ENCODE results near the gene OR6X1. TPM values are rescaled to one million over a fixed set of nuclear protein-coding genes. Genes with fewer than 3 reads are reported as not detected.
A peak's percentile ranks its signal among the peaks of the same experiment; 100 is the strongest.

OR6X1 gene
- total and polyA plus RNA-seq, 2 of the 8 experiments (the other 6 are each of a cell fraction or from before 2014, with no cell fraction given), result not detected

- Histone ChIP-seq H3K9ac (replicated peaks in 1 of 4; ENCODE audit: extremely low read depth in 1 of 4, low read depth in 3 of 4, low read length in 3 of 4) (peak overlapping the region in 3 of 4 experiments; percentile 35 to 78 (median 43); a peak in 4 of 7 replicates), H3K18ac (ENCODE audit: extremely low read depth, low read length) (peak overlapping the region; percentile 63; the same call in 1 of the 2 replicates), H4K8ac (ENCODE audit: extremely low read depth, insufficient read depth, low read length) (no peak overlapping the region), H4K5ac (ENCODE audit: insufficient read length, low read depth, low read length) (peak overlapping the region; percentile 64), H2BK12ac (ENCODE audit: low read depth, low read length) (no peak overlapping the region), H2AFZ (ENCODE audit: low read length) (no peak overlapping the region), H3K4ac (replicated peaks; ENCODE audit: insufficient read length, low read depth, low read length) (no peak overlapping the region), H3K4me2 (ENCODE audit: insufficient read depth in 1 of 2, low read depth in 2 of 2, low read length in 2 of 2) (peak overlapping the region; percentile 76 to 84), H3K36me3 (ENCODE audit: control insufficient read depth in 2 of 4, insufficient read depth in 4 of 4, low read length in 3 of 4) (peaks cover 10 to 30% (median 26%) of the 10 kb centered on the region in 4 experiments), H3K79me1 (ENCODE audit: low read depth, low read length) (0 out of 2 replicates have a peak, but pooled peaks cover 2% of the 10 kb centered on the region), H2AK5ac (ENCODE audit: low read depth, low read length) (no peak overlapping the region), H4K20me1 (replicated peaks in 1 of 2; ENCODE audit: control insufficient read depth in 1 of 2, insufficient read depth in 2 of 2, low read length in 2 of 2) (peaks cover 0 to 1% of the 10 kb centered on the region in 2 experiments), H3K4me3 (ENCODE audit: extremely low read depth in 1 of 4, insufficient read depth in 2 of 4, low read depth in 3 of 4, low read length in 4 of 4) (peak overlapping the region; percentile 82 to 95 (median 89)), H3K27ac (ENCODE audit: low read depth, low read length) (peak overlapping the region; percentile 56), H2BK20ac (ENCODE audit: low read length) (no peak overlapping the region), H3K23ac (ENCODE audit: insufficient read length) (no peak overlapping the region), H3K27me3 (replicated peaks in 1 of 4; ENCODE audit: control insufficient read depth in 3 of 4, extremely low read depth in 1 of 4, insufficient read depth in 3 of 4, low read length in 3 of 4) (no peaks in the 10 kb centered on the region), H2BK5ac (ENCODE audit: low read depth, low read length) (peak overlapping the region; percentile 81; the same call in 1 of the 2 replicates), H2BK15ac (ENCODE audit: low read length) (no peak overlapping the region), H3K79me2 (ENCODE audit: control insufficient read depth in 1 of 2, insufficient read depth in 2 of 2, low read length in 2 of 2) (peaks cover 30 to 41% of the 10 kb centered on the region in 2 experiments), H3K14ac (ENCODE audit: insufficient read length) (no peak overlapping the region), H3K23me2 (ENCODE audit: low read depth, low read length) (peaks cover 11% of the 10 kb centered on the region), H3K9me3 (ENCODE audit: insufficient read depth in 2 of 2, low read depth in 1 of 2, low read length in 1 of 2) (peaks cover 12 to 16% of the 10 kb centered on the region in 2 experiments), H3K56ac (replicated peaks; ENCODE audit: insufficient read length, low read depth, low read length) (peak overlapping the region; percentile 5), H2BK120ac (replicated peaks; ENCODE audit: low read depth, low read length) (peak overlapping the region; percentile 24), H4K91ac (replicated peaks; ENCODE audit: insufficient read length, low read length) (peak overlapping the region; percentile 57), H3K4me1 (replicated peaks in 1 of 4; ENCODE audit: control insufficient read depth in 3 of 4, insufficient read depth in 4 of 4, low read length in 3 of 4) (peaks cover 4 to 32% (median 17%) of the 10 kb centered on the region in 4 experiments; a peak in 6 of 7 replicates)
- TF ChIP-seq SIRT6 (IDR thresholded peaks at IDR 0.05; ENCODE audit: low read length) (no peak), E2F6 (IDR thresholded peaks at IDR 0.05) (peak; percentile 44), MAX (IDR thresholded peaks at IDR 0.05) (peak; percentile 82), NANOG (IDR thresholded peaks at IDR 0.05; ENCODE audit: insufficient read depth, low read depth, low read length, poor library complexity, severe bottlenecking) (peak; percentile 67), SP4 (IDR thresholded peaks at IDR 0.05; ENCODE audit: low read length) (no peak), PHF8 (conservative IDR thresholded peaks at IDR 0.05; ENCODE audit: low read depth, low read length) (no peak), RBBP5 (IDR thresholded peaks at IDR 0.05; ENCODE audit: borderline replicate concordance, low read depth, low read length) (no peak), CHD1 (IDR thresholded peaks at IDR 0.05; ENCODE audit: low read depth, low read length) (0 out of 2 replicates have a peak, but pooled peaks have one; percentile 26)
- 3% methylated on average over 12 of the region's 12 CpGs; no CpG with 5 or more reads in 1 of the 2 experiments for WGBS, 2 experiments (ENCODE audit: extremely low coverage in 1 of 2, insufficient coverage in 1 of 2, insufficient read length in 1 of 2, insufficient replicate concordance in 2 of 2, low coverage in 1 of 2, low lambda C conversion rate in 2 of 2, missing lambda C conversion rate in 1 of 2)
- ChIA-PET CTCF (ENCODE audit: partially characterized antibody) (no interaction called here), POLR2A (ENCODE audit: partially characterized antibody) (interaction anchor here (0.9 to 2.6 kb wide), 5 partner anchors 9 to 34 kb away, joined by 3 to 12 read pairs (median 4); no protein-coding TSS in a partner anchor)
- peak; percentile 58 for FAIRE-seq
- peak in 1 of 2 experiments; percentile 54 for DNase-seq (ENCODE audit: low read depth in 1 of 2, low spot score in 2 of 2)
These were observed 12.1 kb downstream of the OR6X1 start for GRCh38 chr11:123742031-123742723.
